ENCODE results near the gene SLC22A3. TPM values are rescaled to one million over a fixed set of nuclear protein-coding genes. Genes with fewer than 3 reads are reported as not detected.

Gene SLC22A3
- total and polyA plus RNA-seq, 2 of the 13 experiments (the other 11 are each of a cell fraction or from before 2014, with no cell fraction given), result 12.0 to 31.5 TPM

DNA sequence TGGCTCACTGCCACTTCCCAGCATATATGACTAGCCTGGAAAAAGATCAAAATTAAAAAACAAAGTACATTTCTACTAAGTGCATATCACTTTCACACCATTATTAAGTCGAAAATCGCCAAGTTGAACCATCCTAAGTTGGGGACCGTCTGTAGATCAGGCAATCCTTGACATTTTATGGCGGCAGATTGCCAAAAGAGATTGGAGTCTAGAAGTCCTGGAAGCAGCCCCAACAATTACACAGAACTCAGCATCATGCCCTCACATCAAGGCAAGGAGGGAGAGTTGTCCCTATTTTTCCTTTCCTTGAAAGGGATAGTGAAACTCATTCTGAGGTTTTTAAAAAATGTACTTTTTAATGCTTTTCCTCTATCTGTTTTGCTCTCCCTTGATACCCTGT is 30.7 kb downstream of the SLC22A3 start:
- Histone ChIP-seq H3K36me3 (replicated peaks in 1 of 2; ENCODE audit: control insufficient read depth in 1 of 2, insufficient read depth in 2 of 2, low read length in 2 of 2) (no peaks in the 10 kb centered on the region), H3K4me1 (ENCODE audit: insufficient read depth, low read length) (peaks cover 15% of the 10 kb centered on the region), H3K4me2 (ENCODE audit: low read depth, low read length) (no peak overlapping the region), H3K27ac (ENCODE audit: extremely low read length, insufficient read depth, low read length) (no peak overlapping the region), H3K4me3 (replicated peaks in 1 of 3; ENCODE audit: insufficient read depth in 1 of 3, low read depth in 2 of 3, low read length in 3 of 3) (no peak overlapping the region), H2AFZ (ENCODE audit: low read length) (no peak overlapping the region), H3K79me2 (ENCODE audit: insufficient read depth, low read length) (peaks cover 41% of the 10 kb centered on the region), H3K9me3 (ENCODE audit: low read length) (no peaks in the 10 kb centered on the region), H3K27me3 (ENCODE audit: control insufficient read depth in 1 of 2, insufficient read depth in 2 of 2, low read length in 2 of 2) (no peaks in the 10 kb centered on the region), H3K9ac (ENCODE audit: insufficient read depth, low read depth, low read length) (no peak overlapping the region), H4K20me1 (ENCODE audit: insufficient read depth, low read length) (no peaks in the 10 kb centered on the region)
- DNase-seq (ENCODE audit: low spot score), result no peak
- ChIA-PET CTCF (ENCODE audit: low intra/inter-chr PET ratio, low total read pairs) (no interaction called here), POLR2A (interaction anchor here (1.2 kb wide), 1 partner anchor 16 kb away, joined by 3 read pairs; no protein-coding TSS in a partner anchor)
- ATAC-seq, result no peak
- no TSS peak for BruUV-seq (replicated peaks)
- no peak for FAIRE-seq
- intact Hi-C loops (cut with micrococcal nuclease; ENCODE audit: unreplicated experiment) (no loop called here), in situ Hi-C loops (cut with HindIII; ENCODE audit: extremely low pct_ligation_motif_present, low pct_unique_long_range_greater_than_20kb) (no loop called here)
- TF ChIP-seq ZNF230 (CRISPR knock-in tag; IDR thresholded peaks at IDR 0.05), result no peak
- no peak for TF ChIP-seq ZEB1 (IDR thresholded peaks at IDR 0.05; ENCODE audit: insufficient replicate concordance, low read depth)
- TF ChIP-seq RFX3 (CRISPR knock-in tag; IDR thresholded peaks at IDR 0.05), result no peak
- no peak for TF ChIP-seq ZNF331 (CRISPR knock-in tag; IDR thresholded peaks at IDR 0.05)
- no peak for TF ChIP-seq NPAS2 (CRISPR knock-in tag; IDR thresholded peaks at IDR 0.05; ENCODE audit: borderline replicate concordance)
- TF ChIP-seq ZNF33A (CRISPR knock-in tag; IDR thresholded peaks at IDR 0.05; ENCODE audit: borderline replicate concordance), result no peak
- TF ChIP-seq ZNF720 (CRISPR knock-in tag; IDR thresholded peaks at IDR 0.05), result no peak
- 80% methylated on average over 4 of the region's 4 CpGs for WGBS (ENCODE audit: low lambda C conversion rate)

DNA sequence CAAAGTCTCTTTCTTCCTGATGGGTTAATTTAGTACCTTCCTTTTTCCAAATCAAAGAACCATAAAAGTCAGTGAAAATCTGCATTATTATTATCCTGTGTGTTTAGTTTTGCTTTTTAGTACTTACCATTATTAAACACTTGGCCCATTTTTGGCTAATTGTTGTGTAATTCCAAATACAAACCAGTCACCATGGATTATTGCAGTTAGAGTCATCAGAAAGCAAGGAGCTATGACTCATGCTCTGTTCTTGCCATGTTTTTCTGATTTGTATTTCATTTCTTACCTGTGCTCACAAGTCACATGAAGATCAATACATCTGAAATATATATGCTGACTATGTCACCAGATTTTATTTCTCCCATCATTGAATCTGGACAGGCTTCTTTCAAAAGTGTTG is 31.3 kb downstream of the SLC22A3 start:
- FAIRE-seq, result no peak
- in situ Hi-C loops (cut with HindIII; ENCODE audit: extremely low pct_ligation_motif_present, low pct_unique_long_range_greater_than_20kb), result no loop called here
- DNase-seq (ENCODE audit: low spot score), result no peak
- TF ChIP-seq CEBPB (IDR thresholded peaks at IDR 0.05; ENCODE audit: borderline replicate concordance, low read depth, low read length), result peak; percentile 21; the same call in 1 of the 2 replicates
- no peak for TF ChIP-seq NR2C2 (CRISPR knock-in tag; IDR thresholded peaks at IDR 0.05; ENCODE audit: borderline replicate concordance)
- TF ChIP-seq, protein P1, sequence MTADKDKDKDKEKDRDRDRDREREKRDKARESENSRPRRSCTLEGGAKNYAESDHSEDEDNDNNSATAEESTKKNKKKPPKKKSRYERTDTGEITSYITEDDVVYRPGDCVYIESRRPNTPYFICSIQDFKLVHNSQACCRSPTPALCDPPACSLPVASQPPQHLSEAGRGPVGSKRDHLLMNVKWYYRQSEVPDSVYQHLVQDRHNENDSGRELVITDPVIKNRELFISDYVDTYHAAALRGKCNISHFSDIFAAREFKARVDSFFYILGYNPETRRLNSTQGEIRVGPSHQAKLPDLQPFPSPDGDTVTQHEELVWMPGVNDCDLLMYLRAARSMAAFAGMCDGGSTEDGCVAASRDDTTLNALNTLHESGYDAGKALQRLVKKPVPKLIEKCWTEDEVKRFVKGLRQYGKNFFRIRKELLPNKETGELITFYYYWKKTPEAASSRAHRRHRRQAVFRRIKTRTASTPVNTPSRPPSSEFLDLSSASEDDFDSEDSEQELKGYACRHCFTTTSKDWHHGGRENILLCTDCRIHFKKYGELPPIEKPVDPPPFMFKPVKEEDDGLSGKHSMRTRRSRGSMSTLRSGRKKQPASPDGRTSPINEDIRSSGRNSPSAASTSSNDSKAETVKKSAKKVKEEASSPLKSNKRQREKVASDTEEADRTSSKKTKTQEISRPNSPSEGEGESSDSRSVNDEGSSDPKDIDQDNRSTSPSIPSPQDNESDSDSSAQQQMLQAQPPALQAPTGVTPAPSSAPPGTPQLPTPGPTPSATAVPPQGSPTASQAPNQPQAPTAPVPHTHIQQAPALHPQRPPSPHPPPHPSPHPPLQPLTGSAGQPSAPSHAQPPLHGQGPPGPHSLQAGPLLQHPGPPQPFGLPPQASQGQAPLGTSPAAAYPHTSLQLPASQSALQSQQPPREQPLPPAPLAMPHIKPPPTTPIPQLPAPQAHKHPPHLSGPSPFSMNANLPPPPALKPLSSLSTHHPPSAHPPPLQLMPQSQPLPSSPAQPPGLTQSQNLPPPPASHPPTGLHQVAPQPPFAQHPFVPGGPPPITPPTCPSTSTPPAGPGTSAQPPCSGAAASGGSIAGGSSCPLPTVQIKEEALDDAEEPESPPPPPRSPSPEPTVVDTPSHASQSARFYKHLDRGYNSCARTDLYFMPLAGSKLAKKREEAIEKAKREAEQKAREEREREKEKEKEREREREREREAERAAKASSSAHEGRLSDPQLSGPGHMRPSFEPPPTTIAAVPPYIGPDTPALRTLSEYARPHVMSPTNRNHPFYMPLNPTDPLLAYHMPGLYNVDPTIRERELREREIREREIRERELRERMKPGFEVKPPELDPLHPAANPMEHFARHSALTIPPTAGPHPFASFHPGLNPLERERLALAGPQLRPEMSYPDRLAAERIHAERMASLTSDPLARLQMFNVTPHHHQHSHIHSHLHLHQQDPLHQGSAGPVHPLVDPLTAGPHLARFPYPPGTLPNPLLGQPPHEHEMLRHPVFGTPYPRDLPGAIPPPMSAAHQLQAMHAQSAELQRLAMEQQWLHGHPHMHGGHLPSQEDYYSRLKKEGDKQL (CRISPR knock-in tag; IDR thresholded peaks at IDR 0.05; ENCODE audit: low read depth), result no peak
- H3K4me1 ChIP-seq (ENCODE audit: insufficient read depth, low read length), result peaks cover 10% of the 10 kb centered on the region; the same call in 1 of the 2 replicates
- H3K4me3 ChIP-seq (replicated peaks in 1 of 3; ENCODE audit: insufficient read depth in 1 of 3, low read depth in 2 of 3, low read length in 3 of 3), result no peak overlapping the region
- CTCF ChIA-PET (ENCODE audit: low intra/inter-chr PET ratio, low total read pairs), result no interaction called here
- no peak overlapping the region for H3K9ac ChIP-seq (ENCODE audit: insufficient read depth, low read depth, low read length)
- H3K27ac ChIP-seq (ENCODE audit: extremely low read length, insufficient read depth, low read length), result no peak overlapping the region
- H3K36me3 ChIP-seq (replicated peaks in 1 of 2; ENCODE audit: control insufficient read depth in 1 of 2, insufficient read depth in 2 of 2, low read length in 2 of 2), result no peaks in the 10 kb centered on the region
- no peaks in the 10 kb centered on the region for H3K9me3 ChIP-seq (ENCODE audit: low read length)
- peaks cover 36% of the 10 kb centered on the region for H3K79me2 ChIP-seq (ENCODE audit: insufficient read depth, low read length)
- H2AFZ ChIP-seq (ENCODE audit: low read length), result no peak overlapping the region
- no peak for ATAC-seq
- no TSS peak for BruUV-seq (replicated peaks)
- POLR2A ChIA-PET, result no interaction called here
- no peaks in the 10 kb centered on the region for H4K20me1 ChIP-seq (ENCODE audit: insufficient read depth, low read length)
- H3K27me3 ChIP-seq (ENCODE audit: control insufficient read depth in 1 of 2, insufficient read depth in 2 of 2, low read length in 2 of 2), result no peaks in the 10 kb centered on the region
- H3K4me2 ChIP-seq (ENCODE audit: low read depth, low read length), result no peak overlapping the region
- intact Hi-C loops (cut with micrococcal nuclease; ENCODE audit: unreplicated experiment), result no loop called here

All from HepG2 (cell line).